Measurements from ENCODE around the gene RBBP9. TPM values are rescaled to one million over a fixed set of nuclear protein-coding genes. Genes with fewer than 3 reads are reported as not detected.

The RBBP9 gene
- total RNA-seq: 10 to 100 TPM; 14.2 to 14.6 TPM

DNA sequence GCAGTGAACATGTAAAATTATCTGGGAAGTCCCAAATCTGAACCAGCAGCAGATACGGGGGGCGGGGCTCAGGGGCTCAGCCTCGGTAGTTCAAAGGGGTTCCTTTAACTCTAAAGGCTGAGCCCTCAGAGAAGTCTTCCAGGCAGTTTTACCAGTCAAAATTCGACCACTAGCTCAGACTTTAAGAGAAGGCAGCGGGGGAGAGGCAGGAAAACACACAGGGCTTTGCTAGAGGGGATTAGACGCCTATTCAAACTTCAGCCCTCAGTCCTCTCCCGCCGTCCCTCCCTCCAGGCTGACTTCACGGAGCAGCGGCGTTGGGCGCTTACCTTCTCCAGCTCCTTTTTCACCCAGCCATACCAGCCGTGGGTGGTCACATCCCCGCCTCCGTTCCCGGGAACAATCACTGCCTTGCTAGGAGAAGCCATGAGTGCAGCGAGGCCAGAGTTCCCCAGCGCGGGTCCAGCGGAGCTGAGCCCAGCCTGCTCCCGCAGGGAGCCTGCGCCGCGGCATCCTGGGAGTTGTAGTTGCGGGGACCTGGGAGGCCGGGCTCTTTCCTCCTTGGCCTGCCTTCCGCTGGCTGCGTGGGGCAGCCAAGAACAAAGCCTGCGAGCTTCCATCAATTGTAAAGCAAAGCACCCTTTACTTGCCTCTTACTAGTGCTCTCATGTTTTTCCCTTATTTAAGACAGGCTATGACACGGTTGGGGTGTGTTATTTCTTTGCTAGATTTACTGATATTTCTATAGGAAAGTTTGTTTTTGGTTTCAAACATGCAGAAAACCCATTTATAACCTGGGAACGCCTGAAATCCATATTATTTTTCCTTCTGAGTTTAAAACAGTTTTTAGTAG is at the start of gene RBBP9:
RBBP9 (minus strand) TSS at position 486 of the 853 bp plus-strand sequence; CDS start at position 428, 58 bp downstream.

DNA sequence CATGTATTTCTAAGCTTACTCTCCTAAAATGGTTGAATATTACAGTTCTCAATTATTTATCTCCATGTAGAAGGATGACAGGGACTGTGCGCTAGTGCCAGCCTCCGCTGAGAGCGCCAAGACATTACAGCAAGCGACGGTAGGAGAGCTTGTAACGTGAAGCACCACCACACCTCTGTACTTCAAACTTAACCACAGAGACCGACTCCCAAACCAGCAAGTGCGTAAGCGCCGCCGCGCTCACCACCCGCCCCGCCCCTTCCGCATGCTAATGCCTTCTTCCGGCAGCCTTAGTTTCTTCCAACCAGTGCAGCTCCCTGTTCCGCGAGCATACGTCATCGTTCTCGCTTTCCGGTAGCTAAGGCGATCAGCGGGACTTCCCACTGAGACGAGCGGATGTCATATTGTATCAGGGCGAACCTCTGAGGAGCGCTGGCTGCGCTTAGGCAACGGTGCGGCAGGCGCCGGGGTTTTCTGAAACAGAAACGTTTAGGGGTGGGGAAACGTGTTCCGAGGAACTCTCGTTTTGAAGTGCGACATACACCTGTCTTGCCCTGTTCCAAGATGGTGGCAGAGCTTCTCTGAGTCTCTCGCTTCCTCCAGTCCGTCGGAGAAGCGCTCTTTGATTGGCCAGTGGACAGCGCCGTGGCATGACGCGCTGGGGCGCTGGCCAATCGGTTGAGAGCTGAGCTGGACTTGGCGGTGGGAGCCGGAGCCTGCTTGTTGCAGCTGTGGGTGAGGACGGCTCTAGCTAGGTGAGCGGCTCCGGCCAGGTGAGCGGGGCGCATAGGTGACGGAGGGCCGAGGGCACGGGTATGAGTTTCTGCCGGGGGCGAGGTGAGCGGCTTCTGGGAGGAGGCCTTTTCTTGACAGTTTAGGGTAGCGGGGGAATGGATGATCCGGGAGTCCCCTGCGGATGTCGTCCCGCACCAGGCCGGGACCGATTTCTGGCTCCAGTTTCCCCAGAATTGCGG is 10.5 kb upstream of the RBBP9 start, which contains the start of gene SEC23B:
SEC23B (plus strand) TSS at position 723 of the 974 bp plus-strand sequence. CDS start 2,896 bp downstream, outside the sequence.

DNA sequence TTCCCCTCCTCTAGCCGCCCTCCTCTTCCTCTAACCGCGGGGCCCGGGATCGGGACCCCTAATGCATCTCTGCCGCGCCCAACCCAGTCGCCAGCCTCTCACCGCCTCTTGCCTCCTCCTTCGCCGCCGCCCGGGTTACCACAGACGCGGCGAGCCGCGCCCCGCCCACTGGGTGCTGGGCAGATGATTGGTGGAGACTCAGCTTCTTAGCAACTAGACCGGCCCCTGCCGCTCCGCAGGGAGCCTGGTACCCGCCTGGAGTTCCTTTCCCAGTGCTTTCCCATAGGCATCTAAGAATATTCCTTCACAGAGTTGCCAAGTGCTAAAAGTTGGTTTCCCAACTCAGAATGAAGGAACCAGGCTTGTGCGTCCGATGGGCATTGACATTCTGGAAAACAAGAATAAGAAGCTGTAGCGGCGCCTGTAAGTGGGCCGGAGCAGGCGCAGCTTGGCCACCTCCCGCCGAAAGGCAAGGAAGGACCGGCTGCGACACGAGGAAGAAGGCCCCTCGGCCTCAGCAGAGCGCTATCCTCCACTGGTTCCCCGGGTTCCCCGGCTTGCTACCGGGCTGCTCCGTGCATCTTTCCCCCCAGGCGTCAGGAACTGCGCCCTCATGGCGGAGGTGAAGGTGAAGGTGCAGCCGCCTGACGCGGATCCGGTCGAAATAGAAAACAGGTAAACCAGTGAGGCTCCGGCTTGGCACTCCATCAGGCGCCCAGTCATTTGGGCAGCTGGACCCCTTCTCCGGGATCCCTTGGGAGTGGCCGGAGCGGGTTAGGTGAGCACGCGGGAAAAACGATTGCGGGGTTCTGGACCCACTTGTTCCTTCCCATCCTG is 29.9 kb downstream of the RBBP9 start, which contains the start of the genes DZANK1 and POLR3F:
DZANK1 (minus strand) TSS at position 137 of the 837 bp plus-strand sequence. CDS start 1,672 bp downstream, outside the sequence.
POLR3F (plus strand) TSS at position 497 of the 837 bp plus-strand sequence; CDS start at position 614, 117 bp downstream.

Small RNA genes within 50 kb of the gene (microRNA-seq; reads per million reads assigned to microRNA genes)
- not detected for gene MIR3192 (ENCODE audit: borderline microRNAs expressed, borderline replicate concordance)

Other genes starting within 250 kb of the RBBP9 start
- gene ZNF133, start 208.7 kb downstream of the RBBP9 start, total RNA-seq: 10 to 100 TPM in 1 of 2 experiments, 1 to 10 TPM in 1; 8.2 to 10.3 TPM
- 1 to 10 TPM in 1 of 2 experiments, under 1 TPM in 1; 0.96 to 1.0 TPM for gene DZANK1, start 30.2 kb downstream of the RBBP9 start, total RNA-seq
- 1 to 10 TPM; 7.6 to 8.0 TPM for gene POLR3F, start 29.8 kb downstream of the RBBP9 start, total RNA-seq
- gene SEC23B, start 10.7 kb upstream of the RBBP9 start, total RNA-seq: 10 to 100 TPM; 68.1 to 69.3 TPM
- gene SMIM26, start 70.2 kb upstream of the RBBP9 start, total RNA-seq: 10 to 100 TPM; 62.8 to 67.1 TPM
- 10 to 100 TPM; 19.3 to 20.9 TPM for gene DTD1, start 90.8 kb upstream of the RBBP9 start, total RNA-seq

All from activated naive CD4-positive, alpha-beta T cell treated with anti-CD3 and anti-CD28 coated beads, Interleukin-2, amount 10 ng/mL, durations not matched to agents 5 hours and 36 hours (primary cell).